K562 (cell line): Measurements from ENCODE around the gene KCNB1. TPM values are rescaled to one million over a fixed set of nuclear protein-coding genes. Genes with fewer than 3 reads are reported as not detected.

Experiments
- CEBPZ ChIP-seq: fragments of 150-350 bp; IDR thresholded peaks from 2 replicates; pipeline ENCODE4 v1.6.1; 2014; ENCODE audit warnings: low read depth, mild to moderate bottlenecking, low read length, borderline replicate concordance
- GTF2B ChIP-seq: IDR thresholded peaks from 2 replicates; pipeline ENCODE4 v1.6.1; 2011; ENCODE audit not compliant: insufficient read length; ENCODE audit errors: extremely low read depth
- HSF4 ChIP-seq: fragments of 250-450 bp; sonication (Bioruptor Pico); IDR thresholded peaks from 2 replicates; pipeline ENCODE4 v2.1.2; 2022; ENCODE audit warnings: mild to moderate bottlenecking, moderate library complexity, borderline replicate concordance
- ID3 ChIP-seq, 2 experiments: fragments of 250-450 bp in 1 of 2; fragments of 450-650 bp in 1 of 2; sonication (Bioruptor Pico) in 1 of 2; IDR thresholded peaks; 2 replicates each; pipeline versions ENCODE4 v1.6.1 to v1.8.0; 2016 to 2021; ENCODE audit warnings: mild to moderate bottlenecking in 2 of 2, moderate library complexity in 2 of 2, missing compliant biosample characterization in 1 of 2, missing genetic modification characterization in 1 of 2
- KAT7 ChIP-seq: sonication (generic); formaldehyde crosslinking; IDR thresholded peaks from 2 replicates; pipeline ENCODE4 v1.8.0; 2022; ENCODE audit warnings: missing genetic modification reagents, mild to moderate bottlenecking, borderline replicate concordance
- POLR2H ChIP-seq: IDR thresholded peaks from 2 replicates; pipeline ENCODE4 v1.6.1; 2016; ENCODE audit warnings: missing genetic modification characterization, low read depth, mild to moderate bottlenecking, control low read depth, missing compliant biosample characterization, moderate library complexity
- SMAD3 ChIP-seq: fragments of 450-650 bp; formaldehyde crosslinking; conservative IDR thresholded peaks from 2 replicates; pipeline ENCODE4 v1.4.0; 2020; ENCODE audit warnings: mild to moderate bottlenecking
- SNAPC5 ChIP-seq: fragments of 250-450 bp; sonication (Bioruptor Pico); IDR thresholded peaks from 2 replicates; pipeline ENCODE4 v1.8.0; 2021; ENCODE audit warnings: moderate library complexity, mild to moderate bottlenecking, inconsistent platforms
- TAF1 ChIP-seq: IDR thresholded peaks from 2 replicates; pipeline ENCODE4 v1.6.1; 2011; ENCODE audit warnings: mild to moderate bottlenecking, low read length, moderate library complexity; ENCODE audit not compliant: insufficient read depth, control insufficient read depth, severe bottlenecking; ENCODE audit errors: extremely low read depth
- ZBTB43 ChIP-seq: sonication (generic); formaldehyde crosslinking; IDR thresholded peaks from 2 replicates; pipeline ENCODE4 v1.8.0; 2023; ENCODE audit warnings: mild to moderate bottlenecking, missing genetic modification reagents
- ZC3H4 ChIP-seq: sonication (generic); formaldehyde crosslinking; IDR thresholded peaks from 2 replicates; pipeline ENCODE4 v1.9.0; 2021; ENCODE audit warnings: missing genetic modification reagents, borderline replicate concordance
- ZNF347 ChIP-seq: fragments of 450-650 bp; formaldehyde crosslinking; IDR thresholded peaks from 2 replicates; pipeline ENCODE4 v1.4.0; 2020; ENCODE audit warnings: low read depth, mild to moderate bottlenecking, moderate library complexity
- polyA plus RNA-seq, 8 experiments: library from polyadenylated mRNA; depleted of rRNA in 4 of 8; stranded (reverse) in 5 of 8; unstranded in 3 of 8; fragments of >200 nt; fragmentation: Nextera tagmentation in 2 of 8; fragmentation: Illumina TruSeq in 1 of 8; extraction: Ambion mirVana in 2 of 8; extraction: Trizol in 1 of 8; gene quantifications; 2 replicates each; pipeline versions ENCODE4 v1.2.1 to v1.2.3, GENCODE V29; 2011 to 2014; ENCODE audit warnings: inconsistent platforms in 1 of 8, missing spikeins in 1 of 8
- total RNA-seq, 7 experiments: library from RNA; depleted of rRNA in 6 of 7; stranded (reverse); fragments of >200 nt in 6 of 7; fragmentation: Illumina TruSeq in 2 of 7; extraction: Trizol in 2 of 7; gene quantifications; 2 replicates each; pipeline versions ENCODE4 v1.2.1 to v1.2.3, GENCODE V29; 2011 to 2021; ENCODE audit warnings: low replicate concordance in 1 of 7

KCNB1 gene
- total and polyA plus RNA-seq, 9 of the 15 experiments (the other 6 are each of a cell fraction or from before 2014, with no cell fraction given), result 0.01 to 0.06 TPM; not detected in 7

GRCh38 chr20:49392745-49393144 is 89.7 kb downstream of the KCNB1 start (continued):
- no peak for TF ChIP-seq CEBPZ
- no peak for TF ChIP-seq ZNF347 (CRISPR knock-in tag)
- no peak for TF ChIP-seq HSF4 (CRISPR knock-in tag)
- no peak for TF ChIP-seq SNAPC5 (CRISPR knock-in tag)
- TF ChIP-seq SMAD3 (CRISPR knock-in tag), result no peak
- no peak for TF ChIP-seq ID3 (CRISPR knock-in tag; IDR thresholded peaks at IDR 0.05)
- TF ChIP-seq ID3 (tag; IDR thresholded peaks at IDR 0.05), result no peak
- no peak for TF ChIP-seq TAF1
- TF ChIP-seq KAT7, result no peak
- no peak for TF ChIP-seq ZBTB43 (CRISPR knock-in tag)
- no peak for TF ChIP-seq ZC3H4
- no peak for TF ChIP-seq POLR2H (tag)
- no peak for TF ChIP-seq GTF2B
